ENCODE results near the gene MBD4. TPM values are rescaled to one million over a fixed set of nuclear protein-coding genes. Genes with fewer than 3 reads are reported as not detected.

The MBD4 gene
- total RNA-seq, 1 experiment from 2014 or later: 36.9 TPM

- no peak for TF ChIP-seq ATF6 (CRISPR knock-in tag; IDR thresholded peaks at IDR 0.05)
These were observed 11.8 kb downstream of the MBD4 start (continued) for GRCh38 chr3:129428007-129428375.

- peaks cover 23% of the 10 kb centered on the region for H3K27me3 Mint-ChIP-seq (ENCODE audit: low read depth)
- ChIA-PET CTCF (interaction anchor here (0.6 to 1.6 kb wide), 4 partner anchors 9 to 73 kb away, joined by 3 to 7 read pairs (median 5); partner anchors contain the start of genes IFT122 and MBD4), POLR2A (interaction anchor here (0.6 kb wide), 1 partner anchor 168 kb away, joined by 3 read pairs; no protein-coding TSS in a partner anchor)
- H3K27ac Mint-ChIP-seq: no peak overlapping the region
- no peaks in the 10 kb centered on the region for H3K9me3 Mint-ChIP-seq
- no peak overlapping the region for H3K4me3 Mint-ChIP-seq
- no peaks in the 10 kb centered on the region for H3K36me3 Mint-ChIP-seq
- TF ChIP-seq NR2C2 (CRISPR knock-in tag; IDR thresholded peaks at IDR 0.05): no peak
- no peak for TF ChIP-seq ZBTB21 (CRISPR knock-in tag; IDR thresholded peaks at IDR 0.05; ENCODE audit: borderline replicate concordance)
- no peak for TF ChIP-seq OVOL2 (CRISPR knock-in tag; IDR thresholded peaks at IDR 0.05; ENCODE audit: borderline replicate concordance)
- TF ChIP-seq EMX1 (CRISPR knock-in tag; IDR thresholded peaks at IDR 0.05): no peak
- TF ChIP-seq NFATC4 (CRISPR knock-in tag; IDR thresholded peaks at IDR 0.05): no peak
- no peak for TF ChIP-seq ATF3 (CRISPR knock-in tag; conservative IDR thresholded peaks at IDR 0.05)
- TF ChIP-seq IRF2 (CRISPR knock-in tag; IDR thresholded peaks at IDR 0.05; ENCODE audit: borderline replicate concordance, low read depth): no peak
- no peak for TF ChIP-seq ZNF317 (CRISPR knock-in tag; IDR thresholded peaks at IDR 0.05; ENCODE audit: borderline replicate concordance, low read depth)
- TF ChIP-seq ZNF138 (CRISPR knock-in tag; conservative IDR thresholded peaks at IDR 0.05): no peak
- TF ChIP-seq, protein P1, sequence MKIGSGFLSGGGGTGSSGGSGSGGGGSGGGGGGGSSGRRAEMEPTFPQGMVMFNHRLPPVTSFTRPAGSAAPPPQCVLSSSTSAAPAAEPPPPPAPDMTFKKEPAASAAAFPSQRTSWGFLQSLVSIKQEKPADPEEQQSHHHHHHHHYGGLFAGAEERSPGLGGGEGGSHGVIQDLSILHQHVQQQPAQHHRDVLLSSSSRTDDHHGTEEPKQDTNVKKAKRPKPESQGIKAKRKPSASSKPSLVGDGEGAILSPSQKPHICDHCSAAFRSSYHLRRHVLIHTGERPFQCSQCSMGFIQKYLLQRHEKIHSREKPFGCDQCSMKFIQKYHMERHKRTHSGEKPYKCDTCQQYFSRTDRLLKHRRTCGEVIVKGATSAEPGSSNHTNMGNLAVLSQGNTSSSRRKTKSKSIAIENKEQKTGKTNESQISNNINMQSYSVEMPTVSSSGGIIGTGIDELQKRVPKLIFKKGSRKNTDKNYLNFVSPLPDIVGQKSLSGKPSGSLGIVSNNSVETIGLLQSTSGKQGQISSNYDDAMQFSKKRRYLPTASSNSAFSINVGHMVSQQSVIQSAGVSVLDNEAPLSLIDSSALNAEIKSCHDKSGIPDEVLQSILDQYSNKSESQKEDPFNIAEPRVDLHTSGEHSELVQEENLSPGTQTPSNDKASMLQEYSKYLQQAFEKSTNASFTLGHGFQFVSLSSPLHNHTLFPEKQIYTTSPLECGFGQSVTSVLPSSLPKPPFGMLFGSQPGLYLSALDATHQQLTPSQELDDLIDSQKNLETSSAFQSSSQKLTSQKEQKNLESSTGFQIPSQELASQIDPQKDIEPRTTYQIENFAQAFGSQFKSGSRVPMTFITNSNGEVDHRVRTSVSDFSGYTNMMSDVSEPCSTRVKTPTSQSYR (CRISPR knock-in tag; IDR thresholded peaks at IDR 0.05): no peak
- TF ChIP-seq MYBL2 (CRISPR knock-in tag; IDR thresholded peaks at IDR 0.05): no peak
- DNase-seq (ENCODE audit: low spot score): no peak
- no peak for ATAC-seq
- peaks cover 47% of the 10 kb centered on the region for H3K4me1 Mint-ChIP-seq
These were observed 14.1 kb downstream of the MBD4 start for GRCh38 chr3:129425619-129426018.

DNA sequence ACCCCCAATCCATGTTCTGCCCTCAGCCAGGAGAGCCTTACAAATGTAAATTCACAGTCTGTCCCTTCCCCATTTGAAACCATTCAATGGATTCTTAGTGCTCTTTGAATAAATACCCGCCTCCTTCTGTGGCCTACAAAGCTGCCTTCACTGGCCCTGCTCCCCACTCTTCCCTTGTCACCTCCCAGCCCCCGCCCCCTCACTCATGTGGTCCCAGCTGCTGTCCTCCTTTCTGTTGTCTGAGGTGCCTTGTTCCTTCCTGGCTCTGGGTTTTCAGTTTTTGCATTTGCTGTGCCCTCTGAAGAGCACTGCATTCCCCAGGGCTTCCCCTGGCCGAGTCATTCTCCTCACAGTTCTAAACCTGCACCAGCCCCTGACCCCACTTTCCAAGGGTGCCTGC lies 14.5 kb downstream of the MBD4 start:
- Mint-ChIP-seq H3K27ac (peak overlapping the region; percentile 31; the same call in 1 of the 2 replicates), H3K9me3 (no peaks in the 10 kb centered on the region), H3K27me3 (ENCODE audit: low read depth) (peaks cover 23% of the 10 kb centered on the region), H3K4me1 (peaks cover 47% of the 10 kb centered on the region), H3K36me3 (no peaks in the 10 kb centered on the region), H3K4me3 (no peak overlapping the region)
- POLR2A ChIA-PET: interaction anchor here (0.6 kb wide), 1 partner anchor 168 kb away, joined by 3 read pairs; no protein-coding TSS in a partner anchor
- ATAC-seq (peak; percentile 20), DNase-seq (ENCODE audit: low spot score) (no peak)
- CTCF ChIA-PET: interaction anchor here (1.1 to 1.6 kb wide), 3 partner anchors 14 to 72 kb away, joined by 4 to 7 read pairs (median 6); partner anchors contain the start of genes IFT122 and MBD4
- TF ChIP-seq GRHL2 (CRISPR knock-in tag; IDR thresholded peaks at IDR 0.05; ENCODE audit: insufficient replicate concordance, severe bottlenecking) (no peak), RELA (CRISPR knock-in tag; IDR thresholded peaks at IDR 0.05; ENCODE audit: borderline replicate concordance) (no peak), ELF4 (CRISPR knock-in tag; IDR thresholded peaks at IDR 0.05; ENCODE audit: low read depth) (no peak), TP53 (CRISPR knock-in tag; IDR thresholded peaks at IDR 0.05) (no peak), MYBL2 (CRISPR knock-in tag; IDR thresholded peaks at IDR 0.05) (no peak), ZNF671 (CRISPR knock-in tag; IDR thresholded peaks at IDR 0.05) (no peak), FOXP1 (CRISPR knock-in tag; IDR thresholded peaks at IDR 0.05; ENCODE audit: borderline replicate concordance) (no peak), NFATC4 (CRISPR knock-in tag; IDR thresholded peaks at IDR 0.05) (no peak), PREB (CRISPR knock-in tag; IDR thresholded peaks at IDR 0.05; ENCODE audit: borderline replicate concordance) (no peak), ZNF396 (CRISPR knock-in tag; IDR thresholded peaks at IDR 0.05; ENCODE audit: borderline replicate concordance) (no peak), NR1H2 (CRISPR knock-in tag; IDR thresholded peaks at IDR 0.05) (no peak)
- TF ChIP-seq, protein P2, sequence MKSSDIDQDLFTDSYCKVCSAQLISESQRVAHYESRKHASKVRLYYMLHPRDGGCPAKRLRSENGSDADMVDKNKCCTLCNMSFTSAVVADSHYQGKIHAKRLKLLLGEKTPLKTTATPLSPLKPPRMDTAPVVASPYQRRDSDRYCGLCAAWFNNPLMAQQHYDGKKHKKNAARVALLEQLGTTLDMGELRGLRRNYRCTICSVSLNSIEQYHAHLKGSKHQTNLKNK (CRISPR knock-in tag; IDR thresholded peaks at IDR 0.05): no peak
- TF ChIP-seq, protein P3, sequence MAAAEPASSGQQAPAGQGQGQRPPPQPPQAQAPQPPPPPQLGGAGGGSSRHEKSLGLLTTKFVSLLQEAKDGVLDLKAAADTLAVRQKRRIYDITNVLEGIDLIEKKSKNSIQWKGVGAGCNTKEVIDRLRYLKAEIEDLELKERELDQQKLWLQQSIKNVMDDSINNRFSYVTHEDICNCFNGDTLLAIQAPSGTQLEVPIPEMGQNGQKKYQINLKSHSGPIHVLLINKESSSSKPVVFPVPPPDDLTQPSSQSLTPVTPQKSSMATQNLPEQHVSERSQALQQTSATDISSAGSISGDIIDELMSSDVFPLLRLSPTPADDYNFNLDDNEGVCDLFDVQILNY (CRISPR knock-in tag; IDR thresholded peaks at IDR 0.05): no peak
